GM13976 (cell line): ENCODE results near the gene SLC50A1.

Experiments
- DNase-seq: peaks from one replicate; pipeline ENCODE4 v3.0.0; 2012; ENCODE audit warnings: low spot score
- CTCF ChIP-seq: IDR thresholded peaks from 2 replicates; pipeline ENCODE4 v1.5.1; 2012; ENCODE audit warnings: borderline replicate concordance, mild to moderate bottlenecking; ENCODE audit not compliant: insufficient read depth; ENCODE audit errors: extremely low read depth, missing control alignments, control extremely low read depth
- in situ Hi-C: fragments of 300-500 bp; cut with MboI; formaldehyde crosslinking; loops from one replicate; pipeline ENCODE4 v1.12.0; 2022; ENCODE audit warnings: low sequenced_read_pairs, mixed read lengths, inconsistent platforms; ENCODE audit not compliant: unreplicated experiment

SLC50A1 gene

DNA sequence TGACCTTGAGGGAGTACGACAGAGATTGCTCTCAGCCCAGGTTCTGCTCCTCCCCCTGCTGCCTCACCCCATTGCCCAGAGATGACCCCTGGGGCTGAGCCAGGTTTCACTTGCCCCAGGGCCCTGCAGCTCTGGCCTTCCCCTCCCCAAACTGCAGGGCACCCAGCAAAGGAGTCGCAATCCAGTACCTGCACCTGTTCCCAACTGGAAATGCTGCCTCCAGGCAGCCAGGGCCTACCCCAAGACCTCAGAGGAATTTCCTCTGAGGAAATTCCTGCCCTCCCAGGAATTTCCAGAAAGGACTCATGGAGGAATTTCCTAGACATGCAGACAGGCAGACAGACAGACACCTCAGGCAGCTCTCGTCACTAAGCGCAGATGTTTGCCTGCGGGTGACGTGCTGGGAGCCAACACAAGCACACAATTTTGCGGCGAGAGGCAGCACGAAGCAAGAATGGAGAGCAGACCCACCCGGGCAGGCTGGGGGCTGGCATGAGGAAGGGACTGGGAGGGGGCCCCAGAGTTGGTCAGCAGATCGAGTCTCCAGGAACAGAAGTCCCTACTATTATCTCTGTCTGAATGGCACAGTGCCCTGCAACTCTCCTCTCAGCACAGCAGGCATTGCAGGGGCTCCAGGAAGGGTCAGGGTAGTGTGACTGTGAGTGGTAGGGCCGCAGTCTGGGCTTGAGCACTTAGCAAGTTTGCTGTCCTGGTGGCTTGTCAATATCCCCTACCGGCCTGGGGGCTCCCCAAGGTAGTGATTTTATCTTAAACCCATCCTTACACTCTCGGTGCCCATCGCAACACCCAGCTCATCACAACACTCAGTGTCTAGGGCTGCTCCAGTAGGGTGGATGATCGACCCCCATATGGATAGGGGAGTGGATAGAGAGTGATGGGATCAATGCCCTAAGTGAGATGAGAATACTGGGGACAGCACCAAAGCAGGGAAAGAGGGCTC is 10.9 kb upstream of the SLC50A1 start:
- in situ Hi-C loops: no loop called here
- TF ChIP-seq CTCF: no peak
- no peak for DNase-seq

GRCh38 chr1:155125511-155125945 is 10.1 kb upstream of the SLC50A1 start:
- no peak for TF ChIP-seq CTCF
- DNase-seq: no peak
- in situ Hi-C loops: no loop called here

GRCh38 chr1:155125946-155126555 is 9.6 kb upstream of the SLC50A1 start:
- in situ Hi-C loops: no loop called here
- DNase-seq: no peak
- no peak for TF ChIP-seq CTCF

GRCh38 chr1:155126556-155127104 is 9.0 kb upstream of the SLC50A1 start:
- no peak for TF ChIP-seq CTCF
- no peak for DNase-seq
- in situ Hi-C loops: no loop called here

DNA sequence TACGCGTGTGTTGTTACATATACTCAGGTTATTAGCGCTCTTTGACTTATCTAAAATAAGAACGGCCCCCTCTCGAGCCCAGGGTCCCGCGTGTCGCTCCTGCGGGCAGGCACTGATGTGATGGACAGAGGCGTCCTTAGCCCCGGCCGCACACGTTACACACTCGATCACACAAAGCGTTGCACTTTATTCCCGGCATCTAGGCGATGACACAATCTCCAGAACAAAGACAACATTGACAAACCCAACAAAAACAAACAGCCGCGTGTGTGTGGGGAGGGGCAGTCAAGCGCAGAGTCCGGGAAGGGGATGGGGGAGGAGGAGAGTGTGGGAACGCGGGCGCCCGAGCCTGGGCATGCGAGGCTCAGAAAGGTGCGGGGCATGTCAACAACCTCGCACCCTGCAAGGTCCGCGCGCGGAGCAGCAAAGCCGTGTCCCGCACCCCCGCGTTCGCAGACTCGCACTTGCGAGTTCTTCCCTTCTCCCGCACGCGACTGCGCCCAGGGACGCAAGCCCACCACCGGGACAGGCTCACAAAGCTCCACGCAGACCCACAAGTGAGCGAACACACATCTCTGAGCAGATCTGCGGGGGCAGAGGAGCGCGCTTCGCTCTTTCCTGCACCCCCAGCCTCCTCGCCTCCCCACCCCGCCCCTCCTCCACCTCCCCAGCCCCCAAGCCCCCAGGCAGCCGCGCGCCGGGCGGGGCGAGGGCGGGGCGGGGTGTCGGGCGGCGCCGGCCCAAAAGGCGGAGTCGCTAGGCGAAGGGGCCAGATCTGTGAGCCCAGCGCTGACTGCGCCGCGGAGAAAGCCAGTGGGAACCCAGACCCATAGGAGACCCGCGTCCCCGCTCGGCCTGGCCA is 8.3 kb upstream of the SLC50A1 start, which contains the start of gene EFNA1:
Gene EFNA1, plus strand, starts transcription at position 772 of the 862 bp plus-strand sequence. CDS start 102 bp downstream, outside the sequence.
- in situ Hi-C loops: no loop called here
- TF ChIP-seq CTCF: no peak
- DNase-seq: peak; percentile 67

- in situ Hi-C loops: no loop called here
- TF ChIP-seq CTCF: no peak
- DNase-seq: no peak
Observed at GRCh38 chr1:155127967-155128754, 7.5 kb upstream of the SLC50A1 start.
